Mucosa of descending colon (tissue), 3 donors: ENCODE results near the gene NTF3. TPM values are rescaled to one million over a fixed set of nuclear protein-coding genes. Genes with fewer than 3 reads are reported as not detected.

Experiments used
- ATAC-seq: fragments of 200-7000 bp; cut with Tn5 transposase; one replicate; pipeline ENCODE4 v1.9.1; 2020; ENCODE audit warnings: mild to moderate bottlenecking, moderate library complexity
- DNase-seq, 3 donors: peaks; one replicate each; pipeline ENCODE4 v3.0.0-alpha.2; 2020
- H3K36me3 ChIP-seq: fragments of 200-600 bp; one replicate; pipeline ENCODE4 v1.8.0; 2021; ENCODE audit warnings: low read depth, mild to moderate bottlenecking
- H3K4me1 ChIP-seq: fragments of 200-600 bp; one replicate; pipeline ENCODE4 v1.8.0; 2021; ENCODE audit warnings: low read depth, mild to moderate bottlenecking
- H3K4me3 ChIP-seq: fragments of 200-600 bp; one replicate; pipeline ENCODE4 v1.8.0; 2021; ENCODE audit warnings: mild to moderate bottlenecking
- H3K9me3 ChIP-seq: fragments of 200-600 bp; one replicate; pipeline ENCODE4 v1.8.0; 2021; ENCODE audit warnings: mild to moderate bottlenecking
- intact Hi-C, 2 donors: fragments of 100-400 bp; cut with DNase I in 1 of 2; cut with micrococcal nuclease in 1 of 2; formaldehyde crosslinking; loops; one replicate each; pipeline versions ENCODE4 v1.11.0 to v1.11.1; 2022; cut with DNase I, micrococcal nuclease
- total RNA-seq, 3 donors: library from RNA; stranded (reverse); fragmentation: NEBNext Ultra II Directional in 2 of 3; extraction: Animal tissue kit (Norgen Biotek cat#: 25700) in 2 of 3; gene quantifications; one replicate each; pipeline versions ENCODE4 v1.2.1 to v1.2.4, GENCODE V29; 2021 to 2023
- TF ChIP-seq, protein P1 (sequence below): fragments of 200-600 bp; IDR thresholded peaks from one replicate; pipeline ENCODE4 v1.8.0; 2022; ENCODE audit warnings: antibody characterized with exemption, mild to moderate bottlenecking
- donor health status: DM: no; HTN: no; CAD: no; lungs with moderate emphysema.
- donor health status: DM: no; HTN: no; CAD: no.
- donor health status: DM: no; HTN: yes; CAD: no.

The NTF3 gene
- total RNA-seq, 3 donors from 2014 or later, result 0.58 to 1.4 (median 1.4) TPM

DNA sequence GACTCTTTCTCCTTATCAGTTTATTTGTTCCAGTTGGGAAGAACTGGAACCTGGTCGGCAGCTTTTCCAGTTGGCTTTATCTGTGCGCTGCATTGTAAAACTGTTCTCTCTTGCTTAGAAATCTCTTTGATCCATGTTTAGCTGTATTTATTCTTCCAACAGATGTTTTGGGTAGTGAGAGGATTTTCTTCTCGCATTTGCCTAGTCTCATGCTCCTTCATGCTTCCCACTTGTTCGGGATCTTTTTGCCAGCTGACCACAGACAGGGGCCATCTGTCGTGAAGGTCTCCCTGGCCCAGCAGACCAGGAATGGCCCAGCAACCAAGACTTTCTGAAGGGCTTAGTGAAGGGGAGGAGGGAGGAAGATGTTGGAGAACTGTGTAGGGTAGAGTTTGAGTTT is 21.6 kb downstream of the NTF3 start:
- Histone ChIP-seq H3K4me3 (no peak overlapping the region), H3K9me3 (no peaks in the 10 kb centered on the region), H3K4me1 (no peaks in the 10 kb centered on the region), H3K36me3 (no peaks in the 10 kb centered on the region)
- DNase-seq, result peak in 1 of 3 donors; percentile 14
- no peak for ATAC-seq
- TF ChIP-seq, protein P1, sequence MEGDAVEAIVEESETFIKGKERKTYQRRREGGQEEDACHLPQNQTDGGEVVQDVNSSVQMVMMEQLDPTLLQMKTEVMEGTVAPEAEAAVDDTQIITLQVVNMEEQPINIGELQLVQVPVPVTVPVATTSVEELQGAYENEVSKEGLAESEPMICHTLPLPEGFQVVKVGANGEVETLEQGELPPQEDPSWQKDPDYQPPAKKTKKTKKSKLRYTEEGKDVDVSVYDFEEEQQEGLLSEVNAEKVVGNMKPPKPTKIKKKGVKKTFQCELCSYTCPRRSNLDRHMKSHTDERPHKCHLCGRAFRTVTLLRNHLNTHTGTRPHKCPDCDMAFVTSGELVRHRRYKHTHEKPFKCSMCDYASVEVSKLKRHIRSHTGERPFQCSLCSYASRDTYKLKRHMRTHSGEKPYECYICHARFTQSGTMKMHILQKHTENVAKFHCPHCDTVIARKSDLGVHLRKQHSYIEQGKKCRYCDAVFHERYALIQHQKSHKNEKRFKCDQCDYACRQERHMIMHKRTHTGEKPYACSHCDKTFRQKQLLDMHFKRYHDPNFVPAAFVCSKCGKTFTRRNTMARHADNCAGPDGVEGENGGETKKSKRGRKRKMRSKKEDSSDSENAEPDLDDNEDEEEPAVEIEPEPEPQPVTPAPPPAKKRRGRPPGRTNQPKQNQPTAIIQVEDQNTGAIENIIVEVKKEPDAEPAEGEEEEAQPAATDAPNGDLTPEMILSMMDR, result no peak
- intact Hi-C loops, result no loop called here

DNA sequence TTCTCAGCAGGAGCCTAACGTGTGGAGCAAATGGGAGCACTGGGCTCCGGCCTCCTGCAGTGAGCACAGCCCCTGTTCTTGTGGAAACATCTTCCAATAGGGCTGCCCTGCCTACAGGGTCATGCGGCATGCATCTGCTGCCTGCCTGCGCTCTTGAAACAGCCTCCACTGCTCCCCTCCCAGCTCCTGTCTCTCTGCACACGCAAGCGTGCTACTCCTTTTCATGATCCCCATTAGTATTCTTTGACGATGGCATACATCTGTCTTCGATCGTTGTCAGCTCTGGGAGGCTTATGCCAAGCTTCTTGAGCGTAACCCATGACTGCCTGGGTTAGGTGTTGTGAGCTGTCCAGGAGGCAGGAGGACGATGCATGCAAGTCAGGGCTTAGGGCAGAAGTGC is 23.1 kb downstream of the NTF3 start:
- TF ChIP-seq, protein P1, result no peak
- Histone ChIP-seq H3K4me1 (no peaks in the 10 kb centered on the region), H3K9me3 (no peaks in the 10 kb centered on the region), H3K4me3 (no peak overlapping the region), H3K36me3 (no peaks in the 10 kb centered on the region)
- ATAC-seq, result no peak
- intact Hi-C loops, result no loop called here
- no peak for DNase-seq

DNA sequence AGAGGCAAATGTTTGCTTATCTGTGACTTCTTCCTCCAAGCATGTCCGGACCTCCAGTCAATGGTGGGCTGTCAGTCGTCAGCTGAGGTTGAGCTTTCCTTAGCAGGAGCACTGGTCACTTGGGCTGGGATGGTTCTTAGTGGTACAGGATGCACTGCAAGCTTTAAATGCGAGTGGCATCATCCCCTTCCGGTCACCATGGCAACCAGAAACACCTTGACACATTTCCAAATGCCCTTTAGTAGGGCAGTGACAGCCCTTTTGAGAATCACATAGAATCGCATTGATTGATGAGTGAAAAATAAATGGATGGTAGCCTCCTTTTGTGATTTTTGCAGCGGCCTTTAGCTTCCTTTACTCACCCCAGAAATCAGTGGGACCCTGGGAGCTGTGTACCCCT is 24.1 kb downstream of the NTF3 start:
- Histone ChIP-seq H3K4me3 (no peak overlapping the region), H3K36me3 (no peaks in the 10 kb centered on the region), H3K4me1 (no peaks in the 10 kb centered on the region), H3K9me3 (no peaks in the 10 kb centered on the region)
- intact Hi-C loops, result no loop called here
- TF ChIP-seq, protein P1, result no peak
- no peak for DNase-seq
- ATAC-seq, result no peak

DNA sequence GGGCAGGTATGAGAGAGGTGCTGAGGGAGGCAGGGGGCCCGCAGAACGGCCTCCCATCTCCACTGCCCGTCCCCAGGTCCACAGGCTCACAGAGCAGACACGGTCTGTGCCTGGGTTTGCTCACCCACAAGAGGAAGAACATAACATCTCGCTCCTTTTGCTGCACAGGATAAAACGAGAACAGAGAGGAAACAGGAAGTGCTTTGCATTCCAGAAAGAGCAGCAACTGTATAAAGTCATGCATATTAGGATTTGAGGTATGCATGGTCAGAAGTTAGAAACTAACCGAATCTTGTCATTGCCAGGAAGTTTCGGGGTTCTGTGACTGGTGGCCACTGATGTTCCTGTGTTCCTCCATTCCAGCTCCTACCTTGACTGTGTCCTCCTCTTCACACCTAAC is 25.0 kb downstream of the NTF3 start:
- intact Hi-C loops, result no loop called here
- Histone ChIP-seq H3K4me3 (no peak overlapping the region), H3K36me3 (no peaks in the 10 kb centered on the region), H3K4me1 (no peaks in the 10 kb centered on the region), H3K9me3 (no peaks in the 10 kb centered on the region)
- no peak for DNase-seq
- no peak for ATAC-seq
- TF ChIP-seq, protein P1, result no peak

DNA sequence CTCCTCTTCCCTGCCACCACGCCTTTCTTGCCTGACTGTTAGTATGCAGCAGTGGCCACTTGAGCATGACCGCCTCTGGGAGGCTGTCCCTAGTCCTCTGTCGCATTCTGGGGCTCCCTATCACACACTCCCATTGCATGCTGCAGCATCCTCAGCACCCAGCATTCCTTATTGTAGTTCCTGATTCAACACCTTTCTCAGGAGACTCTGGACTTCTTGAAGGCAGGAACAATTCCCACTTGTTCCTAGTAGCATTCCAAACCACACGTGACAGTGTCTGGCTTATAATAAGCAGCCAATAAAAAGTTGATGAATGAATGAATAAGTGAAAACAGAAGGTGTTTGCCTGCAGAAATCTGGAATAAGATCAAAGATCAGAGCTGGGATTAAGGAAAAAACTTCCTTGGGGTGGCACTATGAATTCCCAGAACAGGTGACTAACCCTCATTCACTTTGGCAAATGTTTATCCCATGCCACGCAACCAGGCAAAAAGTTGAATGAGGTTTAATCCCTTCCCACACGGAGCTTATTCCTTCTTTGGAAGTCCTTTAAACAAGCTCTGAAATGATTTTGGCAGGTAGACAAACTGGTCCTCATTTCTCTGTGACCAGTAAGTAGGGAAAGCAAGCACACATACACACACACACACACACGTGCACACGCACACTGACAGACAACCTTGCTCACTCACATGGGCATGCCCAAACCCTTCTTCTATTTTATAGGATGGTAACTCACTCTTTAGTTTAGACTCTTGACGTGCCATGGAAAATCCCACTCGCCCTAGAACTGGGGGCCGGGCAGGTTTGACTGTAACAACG is 26.5 kb downstream of the NTF3 start:
- Histone ChIP-seq H3K4me1 (no peaks in the 10 kb centered on the region), H3K36me3 (no peaks in the 10 kb centered on the region), H3K4me3 (no peak overlapping the region), H3K9me3 (no peaks in the 10 kb centered on the region)
- no peak for DNase-seq
- TF ChIP-seq, protein P1, result no peak
- intact Hi-C loops, result no loop called here
- peak; percentile 73 for ATAC-seq
